Gastroesophageal sphincter (tissue), 4 donors: Measurements from ENCODE around the gene CDK5. TPM values are rescaled to one million over a fixed set of nuclear protein-coding genes. Genes with fewer than 3 reads are reported as not detected.

Experiments
- ATAC-seq: fragments of 150-250 bp; one replicate; pipeline ENCODE4 v1.9.1; 2016; ENCODE audit warnings: mild to moderate bottlenecking, moderate library complexity
- H3K27ac ChIP-seq, 4 donors: fragments of 200-600 bp; sonication (generic) in 3 of 4; 1 replicate in 3 of 4; 2 replicates in 1 of 4; pipeline ENCODE4 v1.5.1; 2016 to 2019
- H3K27me3 ChIP-seq: fragments of 200-600 bp; sonication (generic); one replicate; pipeline ENCODE4 v1.5.1; 2019
- H3K36me3 ChIP-seq, 2 donors: fragments of 200-600 bp; sonication (generic); one replicate each; pipeline ENCODE4 v1.5.1; 2019; ENCODE audit warnings: control low read depth in 1 of 2
- H3K4me1 ChIP-seq, 3 donors: fragments of 200-600 bp; sonication (generic); 1 replicate in 2 of 3; 2 replicates in 1 of 3; pipeline ENCODE4 v1.5.1; 2016 to 2019; ENCODE audit warnings: control low read depth in 2 of 3
- H3K4me3 ChIP-seq, 2 donors: fragments of 200-600 bp; sonication (generic); one replicate each; pipeline ENCODE4 v1.5.1; 2019; ENCODE audit warnings: mild to moderate bottlenecking in 1 of 2, moderate library complexity in 1 of 2
- H3K9me3 ChIP-seq, 3 donors: fragments of 200-600 bp; sonication (generic); one replicate each; pipeline ENCODE4 v1.5.1; 2017 to 2019; ENCODE audit warnings: control low read depth in 2 of 3
- EP300 ChIP-seq: sonication (generic); formaldehyde crosslinking; IDR thresholded peaks from one replicate; pipeline ENCODE4 v1.6.1; 2017; ENCODE audit warnings: antibody characterized with exemption, mild to moderate bottlenecking
- POLR2A ChIP-seq, 2 donors: fragments of 450-650 bp; IDR thresholded peaks; one replicate each; pipeline ENCODE4 v1.6.1; 2017; ENCODE audit warnings: antibody characterized with exemption in 2 of 2, mild to moderate bottlenecking in 2 of 2, moderate library complexity in 1 of 2
- POLR2AphosphoS5 ChIP-seq: sonication (generic); formaldehyde crosslinking; IDR thresholded peaks from one replicate; pipeline ENCODE4 v1.6.1; 2017; ENCODE audit warnings: antibody characterized with exemption
- WGBS, 2 donors: methylation state at CpG; one replicate each; pipeline ENCODE4 v1.1.5; 2018; ENCODE audit warnings: low coverage in 1 of 2; 5-methylcytosine and 5-hydroxymethylcytosine counted together
- total RNA-seq, 4 donors: library from RNA; depleted of rRNA; stranded (reverse); fragments of >200 nt; gene quantifications; one replicate each; pipeline ENCODE4 v1.1.0, GENCODE V29; 2016
- TF ChIP-seq, protein P1 (sequence below), 4 experiments: fragments of 200-600 bp in 2 of 4; fragments of 450-650 bp in 2 of 4; sonication (generic) in 1 of 4; IDR thresholded peaks; one replicate each; pipeline ENCODE4 v1.5.1; 2017 to 2019; ENCODE audit warnings: antibody characterized with exemption in 4 of 4, mild to moderate bottlenecking in 2 of 4, moderate library complexity in 2 of 4

Gene CDK5
- total RNA-seq, 4 donors from 2014 or later, result 3.4 to 8.8 (median 6.4) TPM

DNA sequence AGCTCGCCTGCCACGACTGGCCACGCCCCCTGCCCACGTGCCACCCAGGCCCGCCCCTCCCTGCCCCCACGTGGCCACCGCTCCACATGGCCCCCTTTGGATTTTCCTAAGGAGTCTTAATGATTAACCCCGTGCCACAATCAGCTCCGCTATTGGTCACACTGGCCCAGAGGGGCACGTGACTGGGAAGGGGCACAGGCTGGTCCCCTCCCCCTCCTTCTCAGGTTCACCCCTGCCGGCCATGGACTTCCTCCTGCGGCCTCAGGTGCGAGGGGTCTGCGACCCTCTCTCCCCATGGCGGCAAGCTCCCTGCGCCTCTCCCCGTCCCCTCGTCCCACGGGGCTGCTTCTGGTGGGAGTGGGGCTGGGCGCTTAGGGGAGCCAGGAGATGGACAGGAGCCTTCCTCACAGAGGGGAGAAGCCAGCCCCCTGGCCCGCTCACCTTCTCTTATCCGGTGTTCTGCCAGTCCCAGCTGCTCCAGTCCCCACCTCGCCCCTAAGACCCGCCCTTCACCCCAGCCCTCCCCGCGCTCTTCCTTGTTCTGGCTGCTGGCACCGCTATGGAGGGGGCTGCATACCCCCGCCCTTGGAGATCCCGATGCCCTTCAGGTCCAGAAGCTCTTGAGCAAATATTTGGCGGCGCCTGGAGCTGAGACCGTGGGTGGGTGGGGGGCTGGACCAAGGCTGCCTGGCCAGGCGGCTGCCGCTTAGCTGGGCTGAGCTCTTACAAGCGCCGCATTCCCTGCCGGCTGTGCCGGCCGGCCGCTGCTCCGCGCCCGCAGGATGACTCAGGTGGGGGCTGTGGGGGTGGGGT lies 4.9 kb upstream of the CDK5 start:
- Histone ChIP-seq H3K4me1 (peaks cover 3 to 56% (median 30%) of the 10 kb centered on the region in 3 donors), H3K4me3 (peak overlapping the region; percentile 13 to 43), H3K27ac (peak overlapping the region; percentile 19 to 99 (median 90)), H3K27me3 (no peaks in the 10 kb centered on the region), H3K9me3 (no peaks in the 10 kb centered on the region), H3K36me3 (peaks cover 0 to 47% of the 10 kb centered on the region in 2 donors)
- no CpG with 5 or more reads among the region's 43 CpGs for WGBS, 2 donors
- peak; percentile 39 for ATAC-seq
- no peak for TF ChIP-seq EP300
- no peak for TF ChIP-seq POLR2A (IDR thresholded peaks at IDR 0.05)
- TF ChIP-seq, protein P1, sequence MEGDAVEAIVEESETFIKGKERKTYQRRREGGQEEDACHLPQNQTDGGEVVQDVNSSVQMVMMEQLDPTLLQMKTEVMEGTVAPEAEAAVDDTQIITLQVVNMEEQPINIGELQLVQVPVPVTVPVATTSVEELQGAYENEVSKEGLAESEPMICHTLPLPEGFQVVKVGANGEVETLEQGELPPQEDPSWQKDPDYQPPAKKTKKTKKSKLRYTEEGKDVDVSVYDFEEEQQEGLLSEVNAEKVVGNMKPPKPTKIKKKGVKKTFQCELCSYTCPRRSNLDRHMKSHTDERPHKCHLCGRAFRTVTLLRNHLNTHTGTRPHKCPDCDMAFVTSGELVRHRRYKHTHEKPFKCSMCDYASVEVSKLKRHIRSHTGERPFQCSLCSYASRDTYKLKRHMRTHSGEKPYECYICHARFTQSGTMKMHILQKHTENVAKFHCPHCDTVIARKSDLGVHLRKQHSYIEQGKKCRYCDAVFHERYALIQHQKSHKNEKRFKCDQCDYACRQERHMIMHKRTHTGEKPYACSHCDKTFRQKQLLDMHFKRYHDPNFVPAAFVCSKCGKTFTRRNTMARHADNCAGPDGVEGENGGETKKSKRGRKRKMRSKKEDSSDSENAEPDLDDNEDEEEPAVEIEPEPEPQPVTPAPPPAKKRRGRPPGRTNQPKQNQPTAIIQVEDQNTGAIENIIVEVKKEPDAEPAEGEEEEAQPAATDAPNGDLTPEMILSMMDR (IDR thresholded peaks at IDR 0.05), result no peak
- no peak for TF ChIP-seq POLR2AphosphoS5

DNA sequence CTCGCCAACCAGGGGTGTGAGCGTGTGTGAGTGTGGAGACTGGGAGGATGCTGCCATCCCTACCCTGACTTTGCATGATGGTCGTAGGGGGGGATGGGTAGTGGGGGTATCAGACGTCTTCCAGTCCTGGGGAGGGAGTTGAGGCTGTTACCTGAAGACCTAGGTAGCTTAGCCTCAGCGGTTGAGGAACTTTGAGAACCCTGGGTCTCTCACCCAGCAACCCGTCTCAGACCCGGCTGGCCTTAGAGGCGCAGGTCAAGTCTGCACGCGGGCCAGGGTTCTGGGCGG lies 4.4 kb upstream of the CDK5 start:
- H3K9me3 ChIP-seq, result no peaks in the 10 kb centered on the region
- peaks cover 5 to 60% (median 35%) of the 10 kb centered on the region in 3 donors for H3K4me1 ChIP-seq
- peak overlapping the region in 3 of 4 donors; percentile 86 to 99 (median 95) for H3K27ac ChIP-seq
- no peak for TF ChIP-seq EP300
- TF ChIP-seq POLR2A (IDR thresholded peaks at IDR 0.05), result no peak
- TF ChIP-seq POLR2AphosphoS5, result no peak
- H3K27me3 ChIP-seq, result no peaks in the 10 kb centered on the region
- WGBS, 2 donors, result no CpG with 5 or more reads among the region's 11 CpGs
- no peak for ATAC-seq
- peaks cover 0 to 41% of the 10 kb centered on the region in 2 donors for H3K36me3 ChIP-seq
- H3K4me3 ChIP-seq, result peak overlapping the region in 1 of 2 donors; percentile 43

DNA sequence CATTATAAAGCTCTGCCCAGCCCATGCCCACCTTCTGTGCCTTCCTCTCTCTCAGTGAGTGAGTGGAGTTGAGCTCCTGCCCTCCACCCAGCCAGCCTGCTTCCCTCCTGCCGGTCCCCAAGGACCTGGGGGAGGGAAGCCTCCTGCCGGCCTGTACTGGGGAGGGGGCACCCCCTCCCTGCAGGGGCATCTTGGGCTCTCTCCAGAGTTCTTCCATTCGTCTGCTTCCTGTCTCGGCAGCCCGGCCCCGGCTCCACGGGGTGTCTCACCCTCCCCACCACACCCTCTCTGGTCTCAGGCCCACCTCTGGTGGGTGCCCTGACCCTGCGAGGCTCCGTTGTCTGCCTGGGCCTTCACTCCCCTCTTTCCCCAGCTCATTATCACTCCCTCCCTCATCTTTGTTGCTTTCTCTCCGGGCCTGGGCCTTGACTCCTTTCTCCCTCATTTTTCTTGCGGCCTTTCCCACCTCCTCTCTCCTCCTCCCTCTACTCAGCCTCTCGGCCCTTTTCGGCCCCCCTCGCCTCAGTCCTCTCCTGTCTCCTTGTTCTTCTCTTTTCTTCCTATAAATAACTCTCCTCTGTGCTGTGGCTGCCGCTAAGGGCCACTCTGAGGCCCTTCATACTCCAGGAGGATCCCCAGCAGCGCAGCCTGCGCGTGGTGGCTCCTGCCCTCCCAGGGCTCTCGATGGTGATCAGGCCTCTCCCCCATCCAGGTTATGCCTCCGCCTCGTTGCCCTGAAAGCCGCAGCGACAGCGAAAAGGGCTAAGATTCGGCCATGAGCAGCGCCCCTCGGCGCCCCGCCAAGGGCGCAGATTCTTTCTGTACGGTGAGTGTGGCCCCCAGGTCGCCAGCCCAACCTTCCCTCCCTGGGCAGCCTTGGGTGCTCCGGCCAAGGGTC lies 3.8 kb upstream of the CDK5 start:
- no peak for ATAC-seq
- no peaks in the 10 kb centered on the region for H3K9me3 ChIP-seq
- peak overlapping the region; percentile 4 to 99 (median 90) for H3K27ac ChIP-seq
- peak overlapping the region in 1 of 2 donors; percentile 89 for H3K4me3 ChIP-seq
- peaks cover 6 to 66% (median 40%) of the 10 kb centered on the region in 3 donors for H3K4me1 ChIP-seq
- 18 to 33% methylated on average over 10 to 11 of the region's 33 CpGs for WGBS, 2 donors
- H3K36me3 ChIP-seq, result peaks cover 0 to 35% of the 10 kb centered on the region in 2 donors
- no peak for TF ChIP-seq POLR2AphosphoS5
- TF ChIP-seq POLR2A (IDR thresholded peaks at IDR 0.05), result no peak
- TF ChIP-seq, protein P1 (IDR thresholded peaks at IDR 0.05), result no peak
- no peak for TF ChIP-seq EP300
- no peaks in the 10 kb centered on the region for H3K27me3 ChIP-seq

DNA sequence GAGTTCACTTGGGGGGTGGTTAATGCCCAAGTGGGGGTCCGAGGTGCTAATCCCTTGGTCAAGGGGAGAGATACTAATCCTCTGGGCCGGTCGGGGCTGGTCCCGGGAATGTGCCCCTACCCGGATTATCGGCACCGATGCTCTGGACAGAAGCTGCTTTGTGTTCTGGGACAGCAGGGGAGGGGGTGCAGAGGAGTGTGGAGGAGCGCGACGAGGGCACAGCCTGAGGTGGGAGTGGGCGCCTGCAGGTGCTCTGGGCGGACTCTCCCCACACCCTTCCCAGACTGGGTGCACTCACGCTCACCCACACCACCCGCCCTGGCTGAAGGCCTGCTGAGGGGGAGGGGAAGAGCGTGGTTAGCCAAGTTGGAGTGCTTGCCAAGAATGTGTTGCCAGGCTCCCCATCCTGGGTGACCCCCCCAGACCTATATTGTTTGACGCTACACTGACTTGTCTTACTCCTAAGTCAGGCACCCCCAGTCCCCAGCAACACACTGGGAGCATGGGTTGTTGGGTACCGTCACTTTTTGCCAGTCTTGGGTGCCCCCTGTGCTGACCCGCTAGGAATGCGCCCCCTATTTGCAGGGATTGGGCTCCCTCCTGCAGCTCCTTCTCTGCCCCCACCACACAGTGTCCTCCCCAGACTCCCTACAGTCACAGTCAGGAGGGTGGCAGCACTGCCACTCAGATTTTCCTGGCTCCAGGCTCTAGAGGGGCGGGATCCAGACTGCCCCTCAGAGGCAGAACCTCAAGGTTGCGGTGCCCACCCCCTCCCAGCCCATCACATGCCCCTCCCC lies 2.9 kb upstream of the CDK5 start:
- Histone ChIP-seq H3K4me3 (peak overlapping the region; percentile 89 to 91), H3K27ac (peak overlapping the region in 3 of 4 donors; percentile 86 to 99 (median 95)), H3K9me3 (no peaks in the 10 kb centered on the region), H3K27me3 (no peaks in the 10 kb centered on the region), H3K36me3 (peaks cover 0 to 27% of the 10 kb centered on the region in 2 donors), H3K4me1 (peaks cover 6 to 66% (median 40%) of the 10 kb centered on the region in 3 donors)
- TF ChIP-seq POLR2AphosphoS5 (peak; percentile 21), EP300 (no peak)
- WGBS, 2 donors, result 0 to 17% methylated on average over 1 to 2 of the region's 21 CpGs
- no peak for ATAC-seq

DNA sequence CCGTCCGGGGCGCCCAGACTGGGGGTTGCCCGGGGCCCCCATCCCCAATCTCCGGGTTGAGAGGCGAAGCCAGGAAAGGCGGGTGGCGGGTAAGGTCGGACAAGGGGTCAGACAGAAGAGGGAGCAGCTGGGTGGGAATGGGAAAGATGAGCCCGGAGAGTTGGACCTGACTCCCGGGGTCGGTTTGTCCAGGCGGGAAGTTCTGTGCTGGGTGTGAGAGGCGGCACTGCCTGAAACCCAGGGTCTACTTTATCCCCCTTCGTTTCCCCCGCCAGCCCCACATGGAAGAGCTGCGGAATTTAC lies 2.4 kb upstream of the CDK5 start:
- Histone ChIP-seq H3K27me3 (no peaks in the 10 kb centered on the region), H3K36me3 (peaks cover 0 to 21% of the 10 kb centered on the region in 2 donors), H3K4me3 (peak overlapping the region; percentile 89 to 91), H3K9me3 (no peaks in the 10 kb centered on the region), H3K27ac (peak overlapping the region; percentile 77 to 99 (median 90)), H3K4me1 (peaks cover 6 to 66% (median 40%) of the 10 kb centered on the region in 3 donors)
- no peak for ATAC-seq
- WGBS, 2 donors, result 0 to 4% methylated on average over 5 to 6 of the region's 17 CpGs
- TF ChIP-seq, protein P1 (IDR thresholded peaks at IDR 0.05), result no peak
- TF ChIP-seq POLR2AphosphoS5, result no peak
